ENCODE data around the gene PITX1.

GRCh38 chr5:135012033-135012588 is 21.9 kb downstream of the PITX1 start:
- TF ChIP-seq CTCF (IDR thresholded peaks at IDR 0.05): no peak
- TF ChIP-seq POLR2A (IDR thresholded peaks at IDR 0.05): no peak
